GM12878 (cell line): ENCODE results near the gene SPATA18. TPM values are rescaled to one million over a fixed set of nuclear protein-coding genes. Genes with fewer than 3 reads are reported as not detected.

ENCODE experiments used
- ATAC-seq: fragments of 200-7000 bp; cut with Tn5 transposase; 3 replicates; pipeline ENCODE4 v1.9.1; 2020; ENCODE audit warnings: mild to moderate bottlenecking, moderate library complexity
- BruUV-seq: library from RNA; stranded (reverse); fragments of 400-500 nt; replicated peaks from 2 replicates; lab custom pipeline; 2021; lab: Mats Ljungman, UMichigan
- CTCF ChIA-PET: fragments of 300-600 bp; sonication (Branson Sonifier 250); formaldehyde crosslinking; extraction: SDS; loops from one replicate; lab custom pipeline; 2021; ENCODE audit warnings: inconsistent platforms; lab: Yijun Ruan, JAX
- POLR2A ChIA-PET: fragments of 350-600 bp; formaldehyde crosslinking; extraction: SDS; loops from one replicate; lab custom pipeline; 2021; ENCODE audit warnings: inconsistent platforms; lab: Charles Lee
- RAD21 ChIA-PET: fragments of 300-600 bp; sonication (Branson Sonifier 250); formaldehyde crosslinking; loops from one replicate; lab custom pipeline; 2023; ENCODE audit warnings: antibody characterized with exemption; ENCODE audit not compliant: unreplicated experiment; lab: Charles Lee
- SMC1A ChIA-PET: fragments of 300-600 bp; sonication (Branson Sonifier 250); formaldehyde crosslinking; loops from one replicate; lab custom pipeline; 2023; ENCODE audit not compliant: unreplicated experiment, uncharacterized antibody; lab: Charles Lee
- DNase-seq: peaks from one replicate; pipeline ENCODE4 v3.0.0-alpha.2; 2011; ENCODE audit warnings: low read depth, low spot score
- FAIRE-seq: peaks from 3 replicates; lab custom pipeline; 2011; peaks lifted over from hg19 to GRCh38; lab: Jason Lieb, UNC
- H2AFZ ChIP-seq: 2 replicates; pipeline ENCODE4 v1.6.0; 2011; ENCODE audit warnings: low read depth, low read length, control low read depth; ENCODE audit not compliant: control insufficient read depth
- H3K27ac ChIP-seq: 2 replicates; pipeline ENCODE4 v1.5.1; 2011; ENCODE audit warnings: control low read depth; ENCODE audit not compliant: control insufficient read depth, insufficient read depth
- H3K27me3 ChIP-seq, 2 experiments: replicated peaks in 1 of 2; 2 replicates each; pipeline versions ENCODE4 v1.6.0 to v1.6.1; 2011; ENCODE audit warnings: low read length in 1 of 2; ENCODE audit not compliant: control insufficient read depth in 2 of 2, insufficient read depth in 2 of 2
- H3K36me3 ChIP-seq, 2 experiments: 2 replicates each; pipeline ENCODE4 v1.5.1; 2011; ENCODE audit warnings: low read length in 1 of 2; ENCODE audit not compliant: control insufficient read depth in 2 of 2, insufficient read depth in 2 of 2
- H3K4me1 ChIP-seq: 2 replicates; pipeline ENCODE4 v1.6.1; 2011; ENCODE audit warnings: mild to moderate bottlenecking, low read length, moderate library complexity, mixed read lengths; ENCODE audit not compliant: control insufficient read depth, insufficient read depth
- H3K4me2 ChIP-seq: 2 replicates; pipeline ENCODE4 v1.6.0; 2011; ENCODE audit warnings: control low read depth; ENCODE audit not compliant: control insufficient read depth, insufficient read depth
- H3K4me3 ChIP-seq: fragments of 200-600 bp; sonication (generic); 2 replicates; pipeline ENCODE4 v1.5.1; 2016
- H3K79me2 ChIP-seq: 2 replicates; pipeline ENCODE4 v1.6.0; 2011; ENCODE audit warnings: low read length; ENCODE audit not compliant: control insufficient read depth, insufficient read depth
- H3K9ac ChIP-seq: 2 replicates; pipeline ENCODE4 v1.8.0; 2011; ENCODE audit warnings: low read length, control low read depth, mixed read lengths; ENCODE audit not compliant: control insufficient read depth, insufficient read depth
- H3K9me3 ChIP-seq: replicated peaks from 3 replicates; pipeline ENCODE4 v1.5.1; 2011; ENCODE audit warnings: mild to moderate bottlenecking, low read length; ENCODE audit not compliant: control insufficient read depth, insufficient read depth
- H4K20me1 ChIP-seq: 2 replicates; pipeline ENCODE4 v1.6.0; 2011; ENCODE audit not compliant: control insufficient read depth, insufficient read depth
- HCFC1 ChIP-seq: fragments of 150-350 bp; IDR thresholded peaks from 2 replicates; pipeline ENCODE4 v1.6.1; 2014; ENCODE audit warnings: low read length
- IKZF2 ChIP-seq, 2 experiments: fragments of 450-650 bp; IDR thresholded peaks; 2 replicates each; pipeline ENCODE4 v1.6.1; 2017; ENCODE audit warnings: mild to moderate bottlenecking in 2 of 2, moderate library complexity in 2 of 2
- MXI1 ChIP-seq: fragments of 150-350 bp; IDR thresholded peaks from 2 replicates; pipeline ENCODE4 v1.6.1; 2011; ENCODE audit warnings: low read depth, mild to moderate bottlenecking, inconsistent platforms, low read length, improper control_type of control experiment
- POLR2AphosphoS5 ChIP-seq: IDR thresholded peaks from 2 replicates; pipeline ENCODE4 v1.6.1; 2011; ENCODE audit warnings: mild to moderate bottlenecking, low read length, inconsistent platforms
- SPI1 ChIP-seq: IDR thresholded peaks from 2 replicates; pipeline ENCODE4 v1.6.1; 2011; ENCODE audit warnings: low read depth, mild to moderate bottlenecking, low read length, moderate library complexity, borderline replicate concordance; ENCODE audit not compliant: insufficient read depth
- SUZ12 ChIP-seq: fragments of 200-600 bp; sonication (generic); IDR thresholded peaks from one replicate; pipeline ENCODE4 v1.6.1; 2018; ENCODE audit warnings: antibody characterized with exemption, mild to moderate bottlenecking; ENCODE audit not compliant: unreplicated experiment
- WGBS: methylation state at CpG from one replicate; pipeline ENCODE4 v1.1.6; 2016; ENCODE audit warnings: low lambda C conversion rate; ENCODE audit not compliant: insufficient replicate concordance, insufficient coverage; ENCODE audit errors: missing lambda C conversion rate; 5-methylcytosine and 5-hydroxymethylcytosine counted together
- in situ Hi-C: fragments of 300-500 bp; cut with MboI; formaldehyde crosslinking; loops from 9 replicates; pipeline ENCODE4 v1.14.3; 2018; ENCODE audit warnings: mixed read lengths
- intact Hi-C: fragments of 100-400 bp; cut with micrococcal nuclease; formaldehyde crosslinking; loops from one replicate; pipeline ENCODE4 v1.14.2; 2022; ENCODE audit not compliant: unreplicated experiment
- polyA plus RNA-seq, 11 experiments: library from polyadenylated mRNA; depleted of rRNA in 4 of 11; unstranded in 6 of 11; stranded (reverse) in 5 of 11; fragments of >200 nt; fragmentation: Nextera tagmentation in 4 of 11; fragmentation: Illumina TruSeq in 1 of 11; extraction: Ambion mirVana in 4 of 11; extraction: Trizol in 1 of 11; gene quantifications; 1 replicate in 1 of 11; 2 replicates in 10 of 11; pipeline versions ENCODE4 v1.2.1 to v1.2.3, GENCODE V29; 2011 to 2016; ENCODE audit warnings: inconsistent platforms in 2 of 11, missing spikeins in 2 of 11, low read depth in 1 of 11
- total RNA-seq, 4 experiments: library from RNA; depleted of rRNA in 3 of 4; stranded (reverse); fragments of >200 nt in 3 of 4; fragmentation: Illumina TruSeq in 1 of 4; extraction: Trizol in 1 of 4; gene quantifications; 2 replicates each; pipeline versions ENCODE4 v1.2.1 to v1.2.3, GENCODE V29; 2013 to 2021
- TF ChIP-seq, protein P1 (sequence below): IDR thresholded peaks from 2 replicates; pipeline ENCODE4 v1.6.1; 2012; ENCODE audit warnings: low read depth, low read length, improper control_type of control experiment
- TF ChIP-seq, protein P2 (sequence below): fragments of 450-650 bp; IDR thresholded peaks from 2 replicates; pipeline ENCODE4 v1.6.1; 2017; ENCODE audit warnings: mild to moderate bottlenecking
- TF ChIP-seq, protein P3 (sequence below): fragments of 450-650 bp; conservative IDR thresholded peaks from 2 replicates; pipeline ENCODE4 v1.6.1; 2017; ENCODE audit warnings: mild to moderate bottlenecking, moderate library complexity

SPATA18 gene
- total and polyA plus RNA-seq, 10 of the 15 experiments (the other 5 are each of a cell fraction or from before 2014, with no cell fraction given) = 0.39 to 4.5 (median 1.9) TPM

DNA sequence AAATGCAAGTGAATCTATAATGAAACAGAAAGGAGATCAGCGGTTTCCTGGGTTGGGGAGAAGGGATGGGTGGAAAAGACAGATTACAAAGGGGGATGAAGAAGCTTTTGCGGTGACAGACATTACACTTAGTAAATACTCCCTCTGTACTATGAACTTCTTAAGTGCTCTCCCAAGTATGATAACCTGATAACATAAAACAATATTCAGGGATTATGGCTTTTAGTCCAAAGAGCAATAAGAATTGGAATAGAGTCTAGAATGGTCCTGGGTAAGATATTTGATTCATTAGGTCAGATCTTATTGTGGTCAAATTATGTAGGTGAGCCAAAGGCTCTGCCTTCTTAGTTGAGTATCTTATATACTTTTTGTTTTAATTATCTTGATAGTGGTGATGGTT, 40.1 kb upstream of the SPATA18 start:
- in situ Hi-C loops (no loop called here), intact Hi-C loops (no loop called here)
- H3K27ac ChIP-seq = no peak overlapping the region
- no peak overlapping the region for H3K4me2 ChIP-seq
- ChIA-PET SMC1A (no interaction called here), POLR2A (no interaction called here), CTCF (no interaction called here), RAD21 (no interaction called here)
- DNase-seq (no peak), ATAC-seq (no peak), FAIRE-seq (no peak)
- H3K9me3 ChIP-seq = no peaks in the 10 kb centered on the region
- no peak overlapping the region for H3K9ac ChIP-seq
- no peaks in the 10 kb centered on the region for H3K36me3 ChIP-seq
- TF ChIP-seq, protein P1, sequence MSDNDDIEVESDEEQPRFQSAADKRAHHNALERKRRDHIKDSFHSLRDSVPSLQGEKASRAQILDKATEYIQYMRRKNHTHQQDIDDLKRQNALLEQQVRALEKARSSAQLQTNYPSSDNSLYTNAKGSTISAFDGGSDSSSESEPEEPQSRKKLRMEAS = no peak
- TF ChIP-seq SUZ12 (no peak), IKZF2 (IDR thresholded peaks at IDR 0.05) (no peak), SPI1 (no peak), POLR2AphosphoS5 (no peak), MXI1 (no peak), HCFC1 (no peak)
- TF ChIP-seq, protein P2, sequence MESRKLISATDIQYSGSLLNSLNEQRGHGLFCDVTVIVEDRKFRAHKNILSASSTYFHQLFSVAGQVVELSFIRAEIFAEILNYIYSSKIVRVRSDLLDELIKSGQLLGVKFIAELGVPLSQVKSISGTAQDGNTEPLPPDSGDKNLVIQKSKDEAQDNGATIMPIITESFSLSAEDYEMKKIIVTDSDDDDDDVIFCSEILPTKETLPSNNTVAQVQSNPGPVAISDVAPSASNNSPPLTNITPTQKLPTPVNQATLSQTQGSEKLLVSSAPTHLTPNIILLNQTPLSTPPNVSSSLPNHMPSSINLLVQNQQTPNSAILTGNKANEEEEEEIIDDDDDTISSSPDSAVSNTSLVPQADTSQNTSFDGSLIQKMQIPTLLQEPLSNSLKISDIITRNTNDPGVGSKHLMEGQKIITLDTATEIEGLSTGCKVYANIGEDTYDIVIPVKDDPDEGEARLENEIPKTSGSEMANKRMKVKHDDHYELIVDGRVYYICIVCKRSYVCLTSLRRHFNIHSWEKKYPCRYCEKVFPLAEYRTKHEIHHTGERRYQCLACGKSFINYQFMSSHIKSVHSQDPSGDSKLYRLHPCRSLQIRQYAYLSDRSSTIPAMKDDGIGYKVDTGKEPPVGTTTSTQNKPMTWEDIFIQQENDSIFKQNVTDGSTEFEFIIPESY = no peak
- TF ChIP-seq, protein P3, sequence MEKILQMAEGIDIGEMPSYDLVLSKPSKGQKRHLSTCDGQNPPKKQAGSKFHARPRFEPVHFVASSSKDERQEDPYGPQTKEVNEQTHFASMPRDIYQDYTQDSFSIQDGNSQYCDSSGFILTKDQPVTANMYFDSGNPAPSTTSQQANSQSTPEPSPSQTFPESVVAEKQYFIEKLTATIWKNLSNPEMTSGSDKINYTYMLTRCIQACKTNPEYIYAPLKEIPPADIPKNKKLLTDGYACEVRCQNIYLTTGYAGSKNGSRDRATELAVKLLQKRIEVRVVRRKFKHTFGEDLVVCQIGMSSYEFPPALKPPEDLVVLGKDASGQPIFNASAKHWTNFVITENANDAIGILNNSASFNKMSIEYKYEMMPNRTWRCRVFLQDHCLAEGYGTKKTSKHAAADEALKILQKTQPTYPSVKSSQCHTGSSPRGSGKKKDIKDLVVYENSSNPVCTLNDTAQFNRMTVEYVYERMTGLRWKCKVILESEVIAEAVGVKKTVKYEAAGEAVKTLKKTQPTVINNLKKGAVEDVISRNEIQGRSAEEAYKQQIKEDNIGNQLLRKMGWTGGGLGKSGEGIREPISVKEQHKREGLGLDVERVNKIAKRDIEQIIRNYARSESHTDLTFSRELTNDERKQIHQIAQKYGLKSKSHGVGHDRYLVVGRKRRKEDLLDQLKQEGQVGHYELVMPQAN = no peak
- WGBS = 98% methylated on average over 2 of the region's 2 CpGs
- H3K4me1 ChIP-seq = no peaks in the 10 kb centered on the region
- no TSS peak for BruUV-seq
- H4K20me1 ChIP-seq = no peaks in the 10 kb centered on the region
- no peaks in the 10 kb centered on the region for H3K79me2 ChIP-seq
- H2AFZ ChIP-seq = no peak overlapping the region
- H3K27me3 ChIP-seq = no peaks in the 10 kb centered on the region
- no peak overlapping the region for H3K4me3 ChIP-seq
